Measurements from ENCODE around the gene ATP13A1. TPM values are rescaled to one million over a fixed set of nuclear protein-coding genes. Genes with fewer than 3 reads are reported as not detected.

Gene ATP13A1
- total RNA-seq, 2 experiments from 2014 or later: 114 to 131 TPM

DNA sequence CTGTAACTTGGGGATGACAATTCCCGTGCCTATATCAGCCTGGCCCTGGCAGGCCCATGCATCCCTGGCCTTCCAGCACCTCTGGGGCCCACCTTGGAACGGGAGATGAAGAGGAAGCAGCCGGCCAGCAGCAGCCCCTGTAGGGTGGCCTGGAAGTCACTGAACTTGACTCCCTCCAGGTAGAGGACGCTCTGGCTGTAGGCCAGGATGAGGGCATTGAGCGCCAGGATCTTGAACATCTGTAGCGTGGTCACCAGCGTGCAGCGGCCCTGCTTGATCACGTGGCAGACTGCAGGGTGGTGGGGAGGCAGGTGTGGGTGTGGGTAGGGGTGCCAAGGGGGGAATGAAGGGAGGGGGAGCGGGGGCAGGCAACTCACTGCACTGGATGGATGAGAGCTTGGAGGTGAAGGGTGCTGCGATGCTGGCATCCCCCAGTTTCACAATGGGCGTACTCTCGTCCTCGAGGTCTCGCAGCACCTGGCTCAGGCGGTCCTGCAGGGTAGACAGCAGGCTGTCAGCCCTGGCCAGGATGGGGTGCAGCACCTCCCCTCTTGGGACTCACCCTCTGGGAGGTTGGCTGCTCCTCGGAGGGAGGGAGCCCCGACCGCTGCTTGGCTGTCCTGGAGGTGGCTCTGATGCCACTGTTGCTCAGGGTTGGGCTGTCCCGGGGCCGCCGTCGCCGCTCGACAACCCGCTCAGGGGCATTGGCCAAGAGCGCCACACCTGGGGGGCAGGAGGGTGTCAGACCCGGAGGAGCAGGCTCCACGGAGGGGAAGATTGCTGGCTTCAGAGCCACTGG lies 16.2 kb downstream of the ATP13A1 start:
- Mint-ChIP-seq H3K27me3 (no peaks in the 10 kb centered on the region), H3K4me3 (no peak overlapping the region), H3K36me3 (peaks cover 44% of the 10 kb centered on the region), H3K9me3 (ENCODE audit: low read depth) (no peaks in the 10 kb centered on the region), H3K27ac (no peak overlapping the region), H3K4me1 (peaks cover 8% of the 10 kb centered on the region)
- DNase-seq (no peak), ATAC-seq (no peak)
- CTCF ChIA-PET: interaction anchor here (4.6 kb wide), 1 partner anchor 115 kb away, joined by 29 read pairs; no protein-coding TSS in a partner anchor

DNA sequence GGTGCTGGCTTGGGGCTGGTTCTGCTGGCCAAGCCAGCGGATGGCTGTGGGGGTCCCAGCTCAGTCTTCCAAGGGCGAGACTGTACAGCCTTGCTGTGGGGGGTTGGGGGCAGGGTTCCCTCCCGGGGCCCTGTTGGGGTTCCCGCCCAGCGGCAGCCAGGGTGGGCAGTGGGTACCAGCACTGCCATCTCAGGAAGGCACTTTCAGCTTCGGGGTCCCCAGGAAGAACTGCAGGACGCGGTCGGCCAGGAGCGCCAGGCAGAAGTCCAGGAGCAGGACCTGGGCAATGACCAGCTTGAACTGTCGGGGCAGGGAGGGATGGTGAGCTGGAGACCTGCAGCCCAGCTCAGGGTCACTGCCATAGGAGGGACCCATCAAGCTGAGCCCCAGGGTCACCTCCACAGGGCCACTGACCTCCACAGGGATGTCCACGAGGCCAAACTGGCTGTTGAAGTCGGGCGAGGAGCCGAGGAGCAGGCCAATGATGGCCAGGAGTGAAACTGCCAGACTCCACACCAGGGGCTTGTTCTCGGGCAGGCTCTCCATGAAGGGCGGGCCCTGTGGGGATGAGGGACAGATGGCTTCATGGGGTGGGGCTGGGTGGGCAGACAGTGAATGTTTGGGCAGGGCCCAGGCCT lies 18.1 kb downstream of the ATP13A1 start:
- Mint-ChIP-seq H3K4me1 (peaks cover 15% of the 10 kb centered on the region), H3K4me3 (no peak overlapping the region), H3K9me3 (ENCODE audit: low read depth) (no peaks in the 10 kb centered on the region), H3K27me3 (no peaks in the 10 kb centered on the region), H3K36me3 (peaks cover 36% of the 10 kb centered on the region), H3K27ac (peak overlapping the region; percentile 34)
- ATAC-seq (no peak), DNase-seq (no peak)
- CTCF ChIA-PET: interaction anchor here (0.6 to 1.2 kb wide), 2 partner anchors 112 to 114 kb away, joined by 3 to 4 read pairs; no protein-coding TSS in a partner anchor

DNA sequence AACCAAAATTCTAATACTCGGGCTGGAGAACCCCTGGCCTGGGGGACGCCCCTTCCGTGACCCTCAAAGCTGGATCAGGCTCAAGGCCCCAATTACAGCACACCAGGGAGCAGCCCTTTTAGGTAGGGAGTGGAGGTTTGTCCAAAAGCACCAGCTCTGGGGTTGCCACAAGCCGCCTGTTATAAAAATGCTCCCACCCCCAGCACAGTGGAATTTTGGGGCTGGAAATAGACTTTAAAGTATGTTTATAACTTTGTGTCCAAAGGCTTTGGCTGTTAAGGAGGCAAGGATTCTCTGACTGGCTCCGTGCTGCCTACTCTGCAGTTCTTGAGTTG lies 19.5 kb downstream of the ATP13A1 start:
- H3K36me3 Mint-ChIP-seq: peaks cover 35% of the 10 kb centered on the region
- H3K4me3 Mint-ChIP-seq: peak overlapping the region; percentile 95
- no peak for ATAC-seq
- no peaks in the 10 kb centered on the region for H3K27me3 Mint-ChIP-seq
- CTCF ChIA-PET: interaction anchor here (0.7 to 1.7 kb wide), 18 partner anchors 8 to 176 kb away, joined by 3 to 32 read pairs (median 4); partner anchors contain the start of genes NDUFA13, TSSK6 and YJEFN3
- no peak for DNase-seq
- H3K9me3 Mint-ChIP-seq (ENCODE audit: low read depth): no peaks in the 10 kb centered on the region
- peaks cover 17% of the 10 kb centered on the region for H3K4me1 Mint-ChIP-seq
- peak overlapping the region; percentile 99 for H3K27ac Mint-ChIP-seq

DNA sequence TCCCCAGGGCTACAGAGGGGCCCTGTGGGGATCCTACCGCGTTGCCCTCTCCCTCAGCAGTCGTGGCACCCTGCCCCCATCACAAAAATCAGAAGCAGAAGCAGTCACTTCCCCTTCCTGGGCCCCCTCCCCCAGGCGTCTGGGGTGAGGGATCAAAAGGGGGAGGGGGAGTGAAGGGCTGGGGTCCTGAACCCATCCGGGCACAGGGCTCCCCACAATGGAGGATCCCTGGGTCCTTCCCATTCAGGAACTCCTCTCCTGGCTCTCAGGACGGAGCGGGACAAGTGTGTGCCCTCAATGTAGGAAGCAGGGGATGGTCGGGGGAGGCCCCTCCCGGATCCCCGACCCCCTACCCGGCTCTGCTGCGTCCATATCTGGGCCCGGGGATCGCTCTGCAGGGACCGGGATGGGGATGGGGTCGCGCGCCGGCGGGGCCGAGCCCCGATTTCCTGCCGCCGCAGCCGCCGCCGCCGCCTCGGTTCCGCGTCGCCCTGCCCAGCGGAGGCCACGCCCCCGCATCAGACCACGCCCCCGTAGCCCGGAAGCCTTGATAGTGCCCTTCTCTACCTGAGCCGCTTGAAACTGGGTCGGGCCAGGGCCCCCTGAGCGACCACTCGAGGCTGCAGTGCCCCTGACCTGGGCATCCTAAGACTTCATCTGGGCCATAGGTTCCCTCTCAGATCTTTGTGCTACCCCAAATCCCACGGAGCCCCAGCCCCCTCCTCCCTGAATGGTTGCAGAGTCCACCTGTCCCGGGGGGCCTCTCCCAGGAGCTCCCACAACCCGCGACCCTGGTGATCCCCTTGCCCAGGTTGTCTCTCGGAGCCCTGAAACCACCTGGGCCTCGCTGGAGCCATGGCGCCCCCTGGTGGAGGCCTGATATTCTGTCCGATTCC lies 20.1 kb downstream of the ATP13A1 start, which contains the start of gene GMIP:
TSS of gene GMIP (minus strand) at position 500 of the 896 bp plus-strand sequence. CDS start at position 372, 128 bp downstream.
- Mint-ChIP-seq H3K36me3 (peaks cover 36% of the 10 kb centered on the region), H3K27ac (peak within 1 kb of the TSS; percentile 99), H3K4me3 (peak within 1 kb of the TSS; percentile 95), H3K27me3 (no peaks in the 10 kb centered on the region), H3K4me1 (peaks cover 17% of the 10 kb centered on the region), H3K9me3 (ENCODE audit: low read depth) (no peaks in the 10 kb centered on the region)
- DNase-seq (peak; percentile 91), ATAC-seq (peak; percentile 93)
- CTCF ChIA-PET: interaction anchor here (0.7 to 1.7 kb wide), 19 partner anchors 8 to 177 kb away, joined by 3 to 32 read pairs (median 4); partner anchors contain the start of genes NDUFA13, TSSK6 and YJEFN3

DNA sequence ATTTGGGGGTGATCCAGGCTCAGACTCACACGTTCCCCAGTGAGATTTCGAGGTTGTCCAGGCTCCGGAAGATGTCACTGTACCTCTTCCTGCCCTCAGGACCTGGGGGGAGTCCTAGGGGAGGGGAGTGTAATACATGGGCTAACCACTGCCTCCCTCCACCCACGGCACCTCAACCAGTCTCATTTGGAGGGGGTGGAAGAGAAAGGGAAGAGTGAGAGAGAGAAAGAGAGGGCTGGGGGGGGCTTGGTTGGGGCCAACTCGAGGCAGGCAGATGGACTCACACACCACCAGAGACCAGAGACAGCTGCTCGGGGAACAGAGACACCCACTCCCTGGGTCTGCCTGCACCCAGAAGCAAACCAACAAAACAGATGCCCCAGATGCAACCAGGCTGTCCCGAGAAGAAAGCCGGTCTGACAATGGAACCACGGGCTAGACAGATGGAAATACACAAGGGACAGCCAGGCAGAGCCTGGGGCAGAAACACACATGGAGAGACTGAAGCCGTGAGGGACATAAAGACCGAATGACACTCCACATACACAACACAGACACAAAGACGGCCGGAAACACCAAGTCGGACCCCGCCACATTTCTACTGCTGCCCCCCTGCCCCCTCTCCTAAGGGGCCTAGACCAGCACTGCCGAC lies 20.8 kb downstream of the ATP13A1 start:
- ATAC-seq (peak; percentile 29), DNase-seq (peak; percentile 76)
- H3K27ac Mint-ChIP-seq: peak overlapping the region; percentile 99
- H3K4me3 Mint-ChIP-seq: peak overlapping the region; percentile 95
- H3K4me1 Mint-ChIP-seq: peaks cover 17% of the 10 kb centered on the region
- CTCF ChIA-PET: interaction anchor here (1.0 kb wide), 1 partner anchor 110 kb away, joined by 6 read pairs; no protein-coding TSS in a partner anchor
- H3K9me3 Mint-ChIP-seq (ENCODE audit: low read depth): no peaks in the 10 kb centered on the region
- peaks cover 36% of the 10 kb centered on the region for H3K36me3 Mint-ChIP-seq
- H3K27me3 Mint-ChIP-seq: no peaks in the 10 kb centered on the region

DNA sequence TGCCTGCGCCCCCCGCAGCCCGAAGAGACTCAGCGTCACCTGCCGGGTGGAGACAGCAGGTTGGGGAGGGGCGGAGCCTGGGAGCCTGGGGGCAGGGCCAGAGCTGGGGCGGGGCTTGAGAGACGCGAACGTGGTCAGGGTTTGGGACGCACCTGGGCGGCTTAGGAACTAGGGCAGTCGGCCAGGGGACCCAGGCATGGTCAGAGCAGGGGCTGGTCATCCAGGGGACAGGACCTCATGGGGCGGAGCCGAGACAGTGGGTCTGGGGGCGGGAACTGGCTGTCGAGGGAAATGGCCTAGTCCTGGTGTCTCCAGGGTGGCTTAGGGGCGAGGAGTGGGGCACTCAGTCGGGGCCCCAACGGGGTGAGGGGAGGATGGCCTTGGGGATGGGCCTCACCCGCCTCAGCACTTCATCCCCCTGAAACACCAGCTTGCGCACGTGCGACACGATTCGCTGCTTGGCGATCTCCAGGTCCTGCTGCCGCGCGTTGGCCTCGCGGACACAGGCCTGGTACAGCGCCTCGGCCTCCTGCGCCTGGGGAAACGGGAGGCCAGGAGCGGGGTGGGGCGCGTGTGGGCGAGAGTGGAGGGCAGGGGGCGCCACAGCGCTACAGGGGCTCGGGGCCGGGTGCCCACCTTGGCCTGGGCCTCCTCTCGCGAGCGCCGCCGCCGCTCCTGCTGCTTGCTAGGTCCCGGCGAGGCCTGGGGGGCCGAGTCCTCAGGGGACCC lies 25.8 kb downstream of the ATP13A1 start:
- Mint-ChIP-seq H3K36me3 (peaks cover 50% of the 10 kb centered on the region), H3K9me3 (ENCODE audit: low read depth) (no peaks in the 10 kb centered on the region), H3K27me3 (no peaks in the 10 kb centered on the region), H3K4me3 (no peak overlapping the region), H3K4me1 (peaks cover 29% of the 10 kb centered on the region), H3K27ac (no peak overlapping the region)
- peak; percentile 32 for ATAC-seq
- CTCF ChIA-PET: no interaction called here
- DNase-seq: no peak

DNA sequence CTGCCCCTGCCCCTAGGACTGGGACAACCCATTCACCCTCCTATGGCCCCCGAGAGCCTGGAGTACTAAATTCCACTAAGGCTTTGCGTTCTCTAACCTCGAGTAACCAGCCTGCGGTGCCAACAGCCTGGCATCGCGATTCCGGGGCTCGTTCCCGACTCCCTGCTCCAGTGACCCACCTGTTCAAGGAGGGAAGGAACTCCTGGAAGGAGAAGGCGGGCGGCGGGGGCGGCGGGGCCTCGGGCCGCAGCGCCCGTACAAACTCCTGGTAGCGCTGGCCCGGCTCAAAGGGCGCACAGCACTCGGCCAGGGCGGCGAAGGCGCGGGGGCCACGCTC lies 26.3 kb downstream of the ATP13A1 start:
- CTCF ChIA-PET: interaction anchor here (0.7 kb wide), 1 partner anchor 24 kb away, joined by 3 read pairs; no protein-coding TSS in a partner anchor
- ATAC-seq: no peak
- no peaks in the 10 kb centered on the region for H3K27me3 Mint-ChIP-seq
- peaks cover 25% of the 10 kb centered on the region for H3K4me1 Mint-ChIP-seq
- no peaks in the 10 kb centered on the region for H3K9me3 Mint-ChIP-seq (ENCODE audit: low read depth)
- no peak overlapping the region for H3K27ac Mint-ChIP-seq
- no peak overlapping the region for H3K4me3 Mint-ChIP-seq
- DNase-seq: no peak
- peaks cover 50% of the 10 kb centered on the region for H3K36me3 Mint-ChIP-seq

DNA sequence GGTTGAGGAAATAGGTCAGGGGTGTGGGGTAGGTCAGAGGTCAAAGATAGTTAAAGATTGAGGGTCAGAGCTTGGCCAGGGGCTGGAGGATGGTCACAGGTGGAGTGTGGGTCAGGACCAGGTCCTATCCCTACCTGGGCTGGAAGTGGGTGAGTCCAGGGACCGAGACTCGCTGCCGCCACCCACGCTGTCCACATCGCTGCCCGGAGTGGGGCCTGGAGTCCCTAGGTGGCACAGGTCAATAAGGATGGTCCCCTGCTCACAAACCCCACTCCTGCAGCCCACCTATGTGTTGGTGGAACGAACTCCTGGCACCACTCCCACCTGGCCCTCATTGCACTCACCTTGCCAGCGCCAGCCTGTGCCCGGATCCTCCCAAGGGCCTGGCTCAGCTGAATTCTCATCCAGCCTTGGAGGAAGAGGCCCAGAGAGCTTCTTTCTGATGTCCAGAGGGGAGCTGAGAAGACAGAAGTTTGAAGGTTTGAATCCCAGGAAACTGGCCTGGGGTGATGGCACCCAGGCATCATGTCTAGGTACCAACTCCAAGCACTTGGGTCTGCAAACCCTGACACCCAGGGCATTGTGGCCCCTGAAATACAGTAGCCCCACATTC lies 26.8 kb downstream of the ATP13A1 start:
- CTCF ChIA-PET: interaction anchor here (0.7 to 1.2 kb wide), 2 partner anchors 7 to 23 kb away, joined by 3 read pairs; partner anchors contain the start of gene GMIP
- Mint-ChIP-seq H3K27me3 (no peaks in the 10 kb centered on the region), H3K4me1 (peaks cover 21% of the 10 kb centered on the region), H3K36me3 (peaks cover 51% of the 10 kb centered on the region), H3K27ac (no peak overlapping the region), H3K9me3 (ENCODE audit: low read depth) (no peaks in the 10 kb centered on the region), H3K4me3 (no peak overlapping the region)
- DNase-seq (no peak), ATAC-seq (no peak)

DNA sequence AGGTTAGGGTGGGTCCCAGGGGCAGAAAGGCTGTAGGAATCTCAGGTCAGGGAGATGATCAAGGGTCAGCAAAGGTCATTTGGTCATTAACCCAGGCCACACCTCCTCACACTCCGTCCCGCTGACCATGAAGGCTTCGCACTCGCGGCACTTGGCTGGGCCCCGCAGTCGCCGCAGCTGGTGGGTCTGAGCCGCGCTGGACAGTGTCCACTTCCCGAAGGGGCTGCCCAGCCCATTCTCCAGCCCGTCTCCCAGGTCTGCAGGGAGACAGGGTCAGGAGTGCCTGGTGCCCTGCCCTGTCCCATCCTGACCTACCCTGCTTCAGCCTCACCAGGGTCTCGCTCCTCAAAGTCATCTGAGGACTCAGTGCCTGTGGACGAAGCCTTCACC lies 28.2 kb downstream of the ATP13A1 start:
- ATAC-seq (no peak), DNase-seq (no peak)
- H3K4me3 Mint-ChIP-seq: no peak overlapping the region
- CTCF ChIA-PET: interaction anchor here (1.2 kb wide), 1 partner anchor 9 kb away, joined by 3 read pairs; the partner anchor contains the start of gene GMIP
- peak overlapping the region; percentile 40 for H3K27ac Mint-ChIP-seq
- peaks cover 18% of the 10 kb centered on the region for H3K4me1 Mint-ChIP-seq
- no peaks in the 10 kb centered on the region for H3K27me3 Mint-ChIP-seq
- H3K9me3 Mint-ChIP-seq (ENCODE audit: low read depth): no peaks in the 10 kb centered on the region
- peaks cover 54% of the 10 kb centered on the region for H3K36me3 Mint-ChIP-seq

DNA sequence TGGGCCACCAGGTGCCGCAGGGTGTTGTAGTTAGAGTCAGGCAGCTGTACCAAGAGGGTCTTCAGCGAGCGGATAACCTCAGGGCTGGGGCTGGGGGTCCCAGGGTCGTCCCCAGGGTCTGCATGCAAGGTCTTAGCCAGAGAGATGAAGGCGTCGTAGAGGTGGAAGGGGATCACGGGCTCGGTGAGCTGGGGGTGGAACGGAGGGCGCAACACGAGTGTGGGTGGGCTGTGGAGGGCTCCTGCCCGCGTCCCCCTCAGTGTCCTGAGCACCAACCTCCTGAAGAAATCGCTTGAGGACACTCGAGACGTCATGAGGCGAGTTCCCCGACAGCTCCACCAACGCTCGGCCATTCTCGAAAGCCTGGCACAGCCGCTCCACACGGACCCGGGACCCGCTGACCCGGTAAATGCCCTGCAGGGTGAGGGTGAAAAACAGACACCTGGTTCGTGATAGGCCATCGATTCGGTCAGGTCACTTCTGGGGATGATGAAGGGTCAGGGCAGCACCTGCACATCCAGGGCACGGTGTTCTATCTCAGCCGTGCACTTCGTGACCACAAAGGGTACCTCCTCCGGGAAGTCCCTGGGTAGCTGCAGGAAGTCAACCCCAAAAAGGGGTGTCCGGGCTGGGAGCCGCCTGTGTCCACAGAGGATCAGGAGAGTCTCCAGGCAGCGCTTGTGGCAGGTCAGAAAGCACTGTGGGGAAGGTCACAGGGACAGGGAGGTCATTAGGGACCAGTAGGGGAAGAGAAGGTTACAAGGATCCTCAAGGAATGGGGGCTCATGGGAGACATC lies 28.8 kb downstream of the ATP13A1 start:
- Mint-ChIP-seq H3K27me3 (no peaks in the 10 kb centered on the region), H3K27ac (peak overlapping the region; percentile 40), H3K9me3 (ENCODE audit: low read depth) (no peaks in the 10 kb centered on the region), H3K36me3 (peaks cover 55% of the 10 kb centered on the region), H3K4me3 (no peak overlapping the region), H3K4me1 (peaks cover 17% of the 10 kb centered on the region)
- CTCF ChIA-PET: no interaction called here
- ATAC-seq: no peak
- DNase-seq: no peak
